LNCAP (cell line): ENCODE measurements around the gene MAVS.

Experiments used
- CTCF ChIP-seq: fragments of 450-650 bp; IDR thresholded peaks from 2 replicates; pipeline ENCODE4 v1.5.1; 2017; ENCODE audit warnings: mild to moderate bottlenecking

Gene MAVS

GRCh38 chr20:3811467-3812258, 35.0 kb upstream of the MAVS start:
- TF ChIP-seq CTCF = no peak

GRCh38 chr20:3812259-3812681, 34.4 kb upstream of the MAVS start:
- TF ChIP-seq CTCF = no peak

GRCh38 chr20:3812975-3813847, 33.4 kb upstream of the MAVS start:
- TF ChIP-seq CTCF = no peak

GRCh38 chr20:3813848-3814581, 32.6 kb upstream of the MAVS start:
- TF ChIP-seq CTCF = no peak

GRCh38 chr20:3814928-3815495, 31.6 kb upstream of the MAVS start:
- no peak for TF ChIP-seq CTCF

- TF ChIP-seq CTCF = no peak
Measured at GRCh38 chr20:3815703-3816315, 30.8 kb upstream of the MAVS start.
